ENCODE results near the gene REST.

Gene REST

DNA sequence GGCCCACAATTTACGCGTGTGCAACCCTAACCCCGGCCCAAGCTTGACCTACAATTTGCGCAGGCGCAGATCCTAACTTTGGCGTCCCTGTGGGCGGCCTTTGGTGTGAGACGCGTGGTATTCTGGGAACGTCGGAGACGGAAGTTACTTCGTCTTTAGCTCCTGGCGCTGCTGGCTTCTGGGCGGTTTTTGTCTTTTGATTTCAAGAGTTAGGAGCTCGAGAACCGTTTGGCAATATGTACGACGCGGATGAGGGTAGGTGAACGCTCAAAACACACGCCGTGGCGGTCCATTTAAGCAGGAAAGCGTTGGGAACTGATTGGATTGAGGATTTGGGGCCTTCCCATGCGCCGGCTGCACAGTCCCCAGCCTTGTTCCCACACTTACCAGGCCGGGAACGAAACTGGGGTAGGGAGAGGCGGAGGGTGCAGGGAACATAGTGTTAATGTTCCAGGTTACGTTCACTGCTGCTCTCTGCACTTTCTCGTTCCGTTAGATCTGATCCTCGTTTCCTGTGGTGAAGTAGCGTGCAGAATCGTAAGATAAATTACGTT lies 71.1 kb downstream of the REST start, which contains the start of gene POLR2B:
Gene POLR2B, plus strand, starts transcription at position 147 of the 554 bp plus-strand sequence. Its CDS starts 90 bp downstream, at position 237.
- peak; percentile 96 for DNase-seq (ENCODE audit: low spot score)
- H3K27ac ChIP-seq, result peak within 1 kb of the TSS; percentile 77 to 93
- H3K4me3 ChIP-seq, result peak within 1 kb of the TSS; percentile 78
- TF ChIP-seq, protein P1, sequence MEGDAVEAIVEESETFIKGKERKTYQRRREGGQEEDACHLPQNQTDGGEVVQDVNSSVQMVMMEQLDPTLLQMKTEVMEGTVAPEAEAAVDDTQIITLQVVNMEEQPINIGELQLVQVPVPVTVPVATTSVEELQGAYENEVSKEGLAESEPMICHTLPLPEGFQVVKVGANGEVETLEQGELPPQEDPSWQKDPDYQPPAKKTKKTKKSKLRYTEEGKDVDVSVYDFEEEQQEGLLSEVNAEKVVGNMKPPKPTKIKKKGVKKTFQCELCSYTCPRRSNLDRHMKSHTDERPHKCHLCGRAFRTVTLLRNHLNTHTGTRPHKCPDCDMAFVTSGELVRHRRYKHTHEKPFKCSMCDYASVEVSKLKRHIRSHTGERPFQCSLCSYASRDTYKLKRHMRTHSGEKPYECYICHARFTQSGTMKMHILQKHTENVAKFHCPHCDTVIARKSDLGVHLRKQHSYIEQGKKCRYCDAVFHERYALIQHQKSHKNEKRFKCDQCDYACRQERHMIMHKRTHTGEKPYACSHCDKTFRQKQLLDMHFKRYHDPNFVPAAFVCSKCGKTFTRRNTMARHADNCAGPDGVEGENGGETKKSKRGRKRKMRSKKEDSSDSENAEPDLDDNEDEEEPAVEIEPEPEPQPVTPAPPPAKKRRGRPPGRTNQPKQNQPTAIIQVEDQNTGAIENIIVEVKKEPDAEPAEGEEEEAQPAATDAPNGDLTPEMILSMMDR (IDR thresholded peaks at IDR 0.05), result no peak

DNA sequence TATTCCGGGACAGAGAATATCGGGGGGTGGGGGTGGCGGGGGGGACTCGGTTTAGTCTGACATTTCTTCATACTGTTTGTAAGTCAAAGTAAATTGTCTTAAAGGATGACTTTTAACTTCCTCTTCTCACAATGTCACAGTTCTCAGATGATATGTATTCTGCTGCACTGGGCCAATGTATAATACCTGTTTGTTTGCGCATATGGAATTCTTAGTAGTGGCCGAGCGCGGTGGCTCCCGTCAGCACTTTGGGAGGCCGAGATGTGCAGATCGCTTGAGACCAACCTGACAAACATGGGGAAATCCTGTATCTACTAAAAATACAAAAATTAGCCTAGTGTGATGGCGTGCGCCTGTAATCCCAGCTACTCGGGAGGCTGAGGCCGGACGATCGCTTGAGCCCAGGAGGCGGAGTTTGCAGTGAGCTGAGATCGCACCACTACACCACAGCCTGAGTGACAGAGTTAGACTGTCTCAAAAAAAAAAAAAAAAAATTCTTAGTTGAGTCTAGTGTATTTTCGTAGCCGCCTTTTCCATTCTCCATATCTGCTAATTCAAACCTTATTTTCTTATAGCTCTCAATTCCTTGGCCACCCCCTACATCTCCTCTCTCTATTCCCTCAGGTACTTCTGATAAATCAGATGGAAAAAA lies 71.8 kb downstream of the REST start:
- DNase-seq (ENCODE audit: low spot score), result no peak

DNA sequence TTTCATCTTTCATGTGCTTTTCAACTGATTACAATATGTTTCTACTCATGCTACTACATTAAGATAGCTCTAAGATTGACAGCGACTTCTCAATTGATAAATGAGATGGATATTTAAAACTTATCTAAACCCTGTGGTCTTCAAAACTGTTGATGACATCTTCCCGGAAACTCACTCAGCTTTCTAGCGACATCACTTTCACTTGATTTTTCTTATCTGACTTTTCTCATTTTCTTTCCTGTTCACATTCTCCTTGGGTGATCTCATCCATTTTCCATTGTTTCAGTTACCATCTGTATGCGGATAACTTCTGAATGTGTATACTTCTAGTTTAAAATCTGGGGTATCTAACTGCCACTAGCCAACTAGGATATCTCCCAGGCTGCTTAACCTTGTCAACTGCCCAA lies 74.1 kb downstream of the REST start:
- H3K27ac ChIP-seq, result no peak overlapping the region
- no peak for DNase-seq (ENCODE audit: low spot score)
- peak overlapping the region; percentile 31 for H3K4me3 ChIP-seq
- TF ChIP-seq, protein P1 (IDR thresholded peaks at IDR 0.05), result no peak

More for the DNA sequence above, 71.8 kb downstream of the REST start:
- TF ChIP-seq, protein P1 (IDR thresholded peaks at IDR 0.05), result no peak
- Histone ChIP-seq H3K4me3 (peak overlapping the region; percentile 78), H3K27ac (peak overlapping the region; percentile 77 to 93)

DNA sequence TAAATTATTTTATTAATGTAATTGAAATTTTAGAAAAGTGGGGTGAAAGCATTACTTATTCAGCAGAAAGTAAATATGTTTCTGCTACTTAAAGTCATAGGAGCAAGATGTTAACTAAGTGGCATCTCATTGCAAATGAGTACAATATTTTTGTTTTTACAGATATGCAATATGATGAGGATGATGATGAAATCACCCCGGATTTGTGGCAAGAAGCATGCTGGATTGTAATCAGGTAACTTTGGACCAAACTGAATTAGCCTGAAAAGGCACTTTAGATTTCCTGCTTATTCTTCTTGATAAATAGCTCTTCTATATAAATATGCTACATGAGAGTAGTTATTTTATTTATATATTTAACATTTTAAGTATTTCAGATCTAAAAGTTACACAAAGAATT lies 78.5 kb downstream of the REST start:
- Histone ChIP-seq H3K27ac (no peak overlapping the region), H3K4me3 (no peak overlapping the region)
- TF ChIP-seq, protein P1 (IDR thresholded peaks at IDR 0.05), result no peak
- no peak for DNase-seq (ENCODE audit: low spot score)

DNA sequence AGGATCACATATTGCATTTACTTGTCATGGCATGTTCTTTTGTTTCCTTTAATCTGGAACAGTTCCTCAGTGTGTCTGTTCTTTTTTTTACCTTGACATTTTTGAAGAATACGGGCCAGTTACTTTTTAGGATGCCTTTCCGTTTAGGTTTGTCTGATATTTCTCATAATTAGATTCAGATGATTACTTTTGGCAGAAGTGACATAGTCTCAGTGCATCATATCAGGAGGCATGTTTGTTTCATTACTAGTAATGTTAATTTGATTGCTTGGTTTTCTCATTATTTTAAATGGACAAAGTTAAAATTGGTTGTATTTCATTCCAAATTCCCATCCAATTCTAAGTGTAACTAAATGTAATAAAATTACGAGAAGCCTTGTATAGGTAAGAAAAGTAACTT lies 79.3 kb downstream of the REST start:
- no peak for DNase-seq (ENCODE audit: low spot score)
- no peak overlapping the region for H3K4me3 ChIP-seq
- no peak overlapping the region for H3K27ac ChIP-seq
- TF ChIP-seq, protein P1 (IDR thresholded peaks at IDR 0.05), result no peak

DNA sequence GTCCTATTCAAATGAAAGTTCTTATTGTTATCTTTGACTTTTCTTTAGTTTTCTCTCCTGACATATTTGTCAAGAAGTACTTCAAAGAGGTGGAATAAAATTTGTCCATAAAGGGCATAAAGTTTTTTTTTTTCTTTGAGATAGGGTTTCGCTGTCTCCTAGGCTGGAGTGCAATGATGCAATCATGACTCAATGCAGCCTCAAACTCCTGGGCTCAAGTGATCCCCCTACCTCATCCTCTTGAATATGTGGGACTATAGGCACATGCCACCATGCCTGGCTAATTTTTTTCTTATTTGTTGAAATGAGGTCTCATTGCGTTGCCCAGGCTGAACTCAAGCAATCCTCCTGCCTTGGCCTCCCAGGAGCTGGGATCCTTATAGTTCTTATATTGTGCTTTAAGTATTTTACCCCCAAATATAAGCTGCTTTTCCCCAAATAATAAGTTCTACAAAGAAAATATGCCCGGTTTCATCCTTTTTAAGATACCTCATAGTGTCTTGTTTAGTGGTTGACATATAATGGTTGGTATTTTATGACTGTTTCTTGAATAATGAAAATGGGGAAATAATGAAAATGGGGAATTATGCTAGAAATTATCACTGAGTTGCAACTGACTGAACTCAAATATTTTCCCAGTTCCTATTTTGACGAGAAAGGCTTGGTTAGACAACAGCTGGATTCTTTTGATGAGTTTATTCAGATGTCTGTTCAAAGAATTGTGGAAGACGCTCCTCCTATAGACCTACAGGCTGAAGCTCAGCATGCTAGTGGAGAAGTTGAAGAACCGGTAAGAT lies 82.6 kb downstream of the REST start:
- Histone ChIP-seq H3K4me3 (no peak overlapping the region), H3K27ac (no peak overlapping the region)
- no peak for DNase-seq (ENCODE audit: low spot score)
- TF ChIP-seq, protein P1 (IDR thresholded peaks at IDR 0.05), result no peak

Measured in coronary artery (tissue), 2 donors.